Upper lobe of right lung (tissue), 1 donor: ENCODE data around the gene MRPL12. TPM values are rescaled to one million over a fixed set of nuclear protein-coding genes. Genes with fewer than 3 reads are reported as not detected.

ENCODE experiments used
- ATAC-seq: fragments of 200-7000 bp; cut with Tn5 transposase; one replicate; pipeline ENCODE4 v1.9.1; 2020; ENCODE audit warnings: mild to moderate bottlenecking, moderate library complexity
- DNase-seq: peaks from one replicate; pipeline ENCODE4 v3.0.0-alpha.2; 2020
- H3K27ac ChIP-seq: fragments of 200-600 bp; one replicate; pipeline ENCODE4 v1.8.0; 2022
- H3K27me3 ChIP-seq: fragments of 200-600 bp; one replicate; pipeline ENCODE4 v1.8.0; 2022; ENCODE audit warnings: mild to moderate bottlenecking
- H3K36me3 ChIP-seq: fragments of 200-600 bp; one replicate; pipeline ENCODE4 v1.8.0; 2022
- H3K4me1 ChIP-seq: fragments of 200-600 bp; one replicate; pipeline ENCODE4 v1.8.0; 2022
- H3K4me3 ChIP-seq: fragments of 200-600 bp; one replicate; pipeline ENCODE4 v1.8.0; 2022; ENCODE audit warnings: mild to moderate bottlenecking
- H3K9me3 ChIP-seq: fragments of 200-600 bp; one replicate; pipeline ENCODE4 v1.8.0; 2022
- CTCF ChIP-seq: fragments of 200-600 bp; IDR thresholded peaks from one replicate; pipeline ENCODE4 v1.8.0; 2022; ENCODE audit warnings: antibody characterized with exemption
- intact Hi-C: fragments of 100-400 bp; cut with DNase I; formaldehyde crosslinking; loops from one replicate; pipeline ENCODE4 v1.11.0; 2022
- long read RNA-seq: library from polyadenylated mRNA; unstranded; transcript quantifications from one replicate; pipeline ENCODE4 v2.0.0, GENCODE V29; 2021
- total RNA-seq: library from RNA; stranded (reverse); fragmentation: NEBNext Ultra II Directional; extraction: Animal tissue kit (Norgen Biotek cat#: 25700); gene quantifications from one replicate; pipeline ENCODE4 v1.2.1, GENCODE V29; 2021
- donor health status: DM: no; HTN: yes; CAD: no; lungs with severe emphysema.

Gene MRPL12
- 40.3 TPM for total RNA-seq
- long read RNA-seq, transcript MRPL12-201 (5 exons, 1,028 nt) = major isoform, 31 of 34 reads
- long read RNA-seq, partial matches to known transcripts = 3 of 34 reads
- long read RNA-seq, other reads (novel, unspliced or antisense) = 0 of 34 reads

- H3K27ac ChIP-seq = peak within 1 kb of the TSS; percentile 95
- intact Hi-C loops = no loop called here
- no peaks in the 10 kb centered on the region for H3K9me3 ChIP-seq
- DNase-seq (peak; percentile 97), ATAC-seq (peak; percentile 97)
- H3K27me3 ChIP-seq = no peaks in the 10 kb centered on the region
- TF ChIP-seq CTCF = peak; percentile 42
- peak within 1 kb of the TSS; percentile 88 for H3K4me3 ChIP-seq
- peaks cover 60% of the 10 kb centered on the region for H3K36me3 ChIP-seq
- H3K4me1 ChIP-seq = peaks cover 30% of the 10 kb centered on the region
Observed at GRCh38 chr17:81702934-81703746, at the start of gene MRPL12. MRPL12 (plus strand) TSS chr17:81703367; CDS start chr17:81703502, 135 bp downstream.

- no peak overlapping the region for H3K4me3 ChIP-seq
- no peak for TF ChIP-seq CTCF
- peaks cover 1% of the 10 kb centered on the region for H3K27me3 ChIP-seq
- ATAC-seq (no peak), DNase-seq (no peak)
- H3K4me1 ChIP-seq = no peaks in the 10 kb centered on the region
- H3K27ac ChIP-seq = no peak overlapping the region
- no peaks in the 10 kb centered on the region for H3K9me3 ChIP-seq
- no peaks in the 10 kb centered on the region for H3K36me3 ChIP-seq
- intact Hi-C loops = no loop called here
Observed at GRCh38 chr17:81655378-81656117, 47.6 kb upstream of the MRPL12 start.

GRCh38 chr17:81656118-81656743, 46.9 kb upstream of the MRPL12 start, which contains the start of gene PDE6G:
PDE6G (minus strand) TSS chr17:81656542; CDS start chr17:81653305, 3,237 bp downstream.
- H3K27ac ChIP-seq = no peak within 1 kb of the TSS
- no peaks in the 10 kb centered on the region for H3K27me3 ChIP-seq
- no peak within 1 kb of the TSS for H3K4me3 ChIP-seq
- intact Hi-C loops = no loop called here
- no peaks in the 10 kb centered on the region for H3K4me1 ChIP-seq
- no peaks in the 10 kb centered on the region for H3K9me3 ChIP-seq
- ATAC-seq = no peak
- TF ChIP-seq CTCF = no peak
- H3K36me3 ChIP-seq = no peaks in the 10 kb centered on the region
- no peak for DNase-seq

- no peak overlapping the region for H3K4me3 ChIP-seq
- no peak overlapping the region for H3K27ac ChIP-seq
- no peak for TF ChIP-seq CTCF
- intact Hi-C loops = no loop called here
- no peaks in the 10 kb centered on the region for H3K27me3 ChIP-seq
- DNase-seq = no peak
- H3K9me3 ChIP-seq = no peaks in the 10 kb centered on the region
- no peak for ATAC-seq
- no peaks in the 10 kb centered on the region for H3K4me1 ChIP-seq
- no peaks in the 10 kb centered on the region for H3K36me3 ChIP-seq
Observed at GRCh38 chr17:81656835-81657234, 46.3 kb upstream of the MRPL12 start.

GRCh38 chr17:81659038-81659437, 44.1 kb upstream of the MRPL12 start:
- H3K36me3 ChIP-seq = no peaks in the 10 kb centered on the region
- no peak for DNase-seq
- no peaks in the 10 kb centered on the region for H3K27me3 ChIP-seq
- ATAC-seq = peak; percentile 34
- H3K4me1 ChIP-seq = no peaks in the 10 kb centered on the region
- no peak overlapping the region for H3K4me3 ChIP-seq
- intact Hi-C loops = no loop called here
- H3K9me3 ChIP-seq = no peaks in the 10 kb centered on the region
- no peak overlapping the region for H3K27ac ChIP-seq
- no peak for TF ChIP-seq CTCF
